ENCODE data around the gene PDLIM5.
"Not testable (repeated sequence)": the region's sequence is repeated elsewhere in the genome, so short reads cannot be mapped to it uniquely, and the experiment has no call there.

Gene PDLIM5

DNA sequence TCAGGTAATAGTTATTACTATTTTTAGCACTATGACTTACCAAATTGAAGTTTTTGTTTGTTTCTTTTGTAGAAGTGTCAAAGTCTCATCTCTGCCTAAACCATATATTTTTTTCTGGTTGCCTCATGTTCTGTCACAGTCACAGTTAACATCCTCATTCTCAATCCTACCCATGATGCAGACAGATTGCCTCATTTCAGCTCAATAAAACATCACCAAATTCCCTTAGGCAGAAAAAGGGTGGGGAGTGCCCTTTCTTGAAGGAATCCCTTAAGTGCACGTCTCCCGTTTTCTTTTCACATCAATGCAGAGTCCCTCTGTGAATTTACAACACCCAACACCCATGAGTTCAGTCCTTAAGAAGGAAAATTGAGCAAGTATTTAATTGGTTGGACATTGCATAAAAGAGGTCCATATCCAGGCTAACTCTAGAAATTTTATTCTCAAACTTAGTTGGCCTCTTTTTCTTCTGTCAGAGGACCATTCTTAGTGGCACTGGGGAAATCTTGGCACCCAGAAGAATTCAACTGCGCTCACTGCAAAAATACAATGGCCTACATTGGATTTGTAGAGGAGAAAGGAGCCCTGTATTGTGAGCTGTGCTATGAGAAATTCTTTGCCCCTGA is 202.4 kb downstream of the PDLIM5 start:
- TF ChIP-seq, protein P1, sequence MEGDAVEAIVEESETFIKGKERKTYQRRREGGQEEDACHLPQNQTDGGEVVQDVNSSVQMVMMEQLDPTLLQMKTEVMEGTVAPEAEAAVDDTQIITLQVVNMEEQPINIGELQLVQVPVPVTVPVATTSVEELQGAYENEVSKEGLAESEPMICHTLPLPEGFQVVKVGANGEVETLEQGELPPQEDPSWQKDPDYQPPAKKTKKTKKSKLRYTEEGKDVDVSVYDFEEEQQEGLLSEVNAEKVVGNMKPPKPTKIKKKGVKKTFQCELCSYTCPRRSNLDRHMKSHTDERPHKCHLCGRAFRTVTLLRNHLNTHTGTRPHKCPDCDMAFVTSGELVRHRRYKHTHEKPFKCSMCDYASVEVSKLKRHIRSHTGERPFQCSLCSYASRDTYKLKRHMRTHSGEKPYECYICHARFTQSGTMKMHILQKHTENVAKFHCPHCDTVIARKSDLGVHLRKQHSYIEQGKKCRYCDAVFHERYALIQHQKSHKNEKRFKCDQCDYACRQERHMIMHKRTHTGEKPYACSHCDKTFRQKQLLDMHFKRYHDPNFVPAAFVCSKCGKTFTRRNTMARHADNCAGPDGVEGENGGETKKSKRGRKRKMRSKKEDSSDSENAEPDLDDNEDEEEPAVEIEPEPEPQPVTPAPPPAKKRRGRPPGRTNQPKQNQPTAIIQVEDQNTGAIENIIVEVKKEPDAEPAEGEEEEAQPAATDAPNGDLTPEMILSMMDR (IDR thresholded peaks at IDR 0.05; ENCODE audit: insufficient read depth, low read length, poor library complexity, severe bottlenecking): no peak
- no peaks in the 10 kb centered on the region for H3K36me3 ChIP-seq (ENCODE audit: control insufficient read depth, insufficient read depth, low read length)

DNA sequence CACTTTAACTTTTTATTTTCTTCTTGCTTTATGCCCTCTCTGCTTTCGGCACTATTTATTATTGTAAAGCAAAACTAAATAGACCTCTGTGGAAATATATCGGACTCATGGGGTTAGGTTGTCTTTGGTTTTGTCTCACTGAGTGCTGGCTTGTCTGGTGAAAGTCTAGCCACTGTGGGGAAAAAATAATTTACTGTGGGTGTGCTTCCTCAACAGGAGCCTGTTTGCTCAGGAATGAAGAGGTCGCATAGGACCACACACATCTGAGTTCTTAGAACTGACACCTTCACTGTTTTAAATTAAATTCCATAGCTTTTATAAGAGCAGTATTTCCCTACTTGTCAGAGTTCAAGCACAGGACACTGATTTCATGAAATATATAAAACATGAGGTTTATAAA is 203.0 kb downstream of the PDLIM5 start:
- H3K4me3 ChIP-seq (replicated peaks; ENCODE audit: low read depth, low read length): no peak overlapping the region
- no peak for DNase-seq (ENCODE audit: extremely low read depth, insufficient read length)
- no peaks in the 10 kb centered on the region for H3K36me3 ChIP-seq (ENCODE audit: control insufficient read depth, insufficient read depth, low read length)
- TF ChIP-seq, protein P1 (IDR thresholded peaks at IDR 0.05; ENCODE audit: insufficient read depth, low read length, poor library complexity, severe bottlenecking): no peak
- no peaks in the 10 kb centered on the region for H3K27me3 ChIP-seq (replicated peaks; ENCODE audit: control insufficient read depth, insufficient read depth, low read length)

More for the DNA sequence above, 202.4 kb downstream of the PDLIM5 start:
- Histone ChIP-seq H3K4me3 (replicated peaks; ENCODE audit: low read depth, low read length) (no peak overlapping the region), H3K27me3 (replicated peaks; ENCODE audit: control insufficient read depth, insufficient read depth, low read length) (no peaks in the 10 kb centered on the region)
- no peak for DNase-seq (ENCODE audit: extremely low read depth, insufficient read length)

GRCh38 chr4:94660614-94661013 is 208.9 kb downstream of the PDLIM5 start:
- H3K36me3 ChIP-seq (ENCODE audit: control insufficient read depth, insufficient read depth, low read length): no peaks in the 10 kb centered on the region
- TF ChIP-seq, protein P1 (IDR thresholded peaks at IDR 0.05; ENCODE audit: insufficient read depth, low read length, poor library complexity, severe bottlenecking): no peak
- no peak for DNase-seq (ENCODE audit: extremely low read depth, insufficient read length)
- H3K27me3 ChIP-seq (replicated peaks; ENCODE audit: control insufficient read depth, insufficient read depth, low read length): no peaks in the 10 kb centered on the region
- H3K4me3 ChIP-seq (replicated peaks; ENCODE audit: low read depth, low read length): no peak overlapping the region

DNA sequence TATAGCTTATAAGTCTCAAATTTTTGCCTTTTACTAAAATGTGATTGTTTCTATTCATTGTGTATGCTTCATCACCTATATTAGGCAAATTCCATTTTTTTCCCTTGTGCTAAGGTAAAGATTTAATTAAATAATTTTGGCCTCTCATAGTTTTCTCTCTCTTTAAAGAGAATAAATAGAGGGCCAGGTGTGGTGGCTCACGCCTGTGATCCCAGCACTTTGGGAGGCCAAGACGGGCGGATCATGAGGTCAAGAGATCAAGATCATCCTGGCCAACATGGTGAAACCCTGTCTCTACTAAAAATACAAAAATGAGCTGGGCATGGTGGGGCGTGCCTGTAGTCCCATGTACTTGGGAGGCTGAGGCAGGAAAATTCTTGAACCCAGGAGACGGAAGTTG is 213.3 kb downstream of the PDLIM5 start:
- H3K4me3 ChIP-seq (replicated peaks; ENCODE audit: low read depth, low read length); DNase-seq (ENCODE audit: extremely low read depth, insufficient read length); H3K27me3 ChIP-seq (replicated peaks; ENCODE audit: control insufficient read depth, insufficient read depth, low read length); H3K36me3 ChIP-seq (ENCODE audit: control insufficient read depth, insufficient read depth, low read length): not testable (repeated sequence)

GRCh38 chr4:94665500-94666404 is 214.0 kb downstream of the PDLIM5 start:
- Histone ChIP-seq H3K27me3 (replicated peaks; ENCODE audit: control insufficient read depth, insufficient read depth, low read length) (no peaks in the 10 kb centered on the region), H3K4me3 (replicated peaks; ENCODE audit: low read depth, low read length) (no peak overlapping the region), H3K36me3 (ENCODE audit: control insufficient read depth, insufficient read depth, low read length) (no peaks in the 10 kb centered on the region)
- DNase-seq (ENCODE audit: extremely low read depth, insufficient read length): no peak
- TF ChIP-seq, protein P1 (IDR thresholded peaks at IDR 0.05; ENCODE audit: insufficient read depth, low read length, poor library complexity, severe bottlenecking): no peak

DNA sequence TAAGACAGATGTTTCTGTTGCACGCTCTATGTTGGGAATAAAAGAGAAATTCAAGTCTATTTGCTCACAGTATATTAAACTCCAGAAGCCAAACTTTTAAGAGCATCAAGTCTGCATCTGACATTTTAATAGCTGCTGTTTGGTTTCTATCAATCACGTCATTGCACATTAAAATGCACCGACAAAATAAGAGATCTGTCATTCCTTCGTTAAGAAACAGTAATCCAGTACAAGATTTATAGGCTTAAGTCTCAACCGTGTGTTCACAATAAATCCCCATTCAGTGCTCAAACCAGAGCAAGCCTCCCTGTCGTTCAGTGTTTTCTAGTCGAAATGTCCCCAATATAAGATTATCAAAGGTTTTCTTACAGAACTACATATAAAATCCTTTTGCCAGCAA is 217.0 kb downstream of the PDLIM5 start:
- no peak for DNase-seq (ENCODE audit: extremely low read depth, insufficient read length)
- Histone ChIP-seq H3K4me3 (replicated peaks; ENCODE audit: low read depth, low read length) (no peak overlapping the region), H3K36me3 (ENCODE audit: control insufficient read depth, insufficient read depth, low read length) (no peaks in the 10 kb centered on the region), H3K27me3 (replicated peaks; ENCODE audit: control insufficient read depth, insufficient read depth, low read length) (no peaks in the 10 kb centered on the region)
- TF ChIP-seq, protein P1 (IDR thresholded peaks at IDR 0.05; ENCODE audit: insufficient read depth, low read length, poor library complexity, severe bottlenecking): no peak
